NCI-H1417 (cell line): Measurements from ENCODE around the gene ZNF541.
A peak's percentile ranks its signal among the peaks of the same experiment; 100 is the strongest.

Source experiments
- DNase-seq, 3 experiments: peaks; one replicate each; lab custom pipeline; 2025; lab: John Stamatoyannopoulos, UW

Gene ZNF541

DNA sequence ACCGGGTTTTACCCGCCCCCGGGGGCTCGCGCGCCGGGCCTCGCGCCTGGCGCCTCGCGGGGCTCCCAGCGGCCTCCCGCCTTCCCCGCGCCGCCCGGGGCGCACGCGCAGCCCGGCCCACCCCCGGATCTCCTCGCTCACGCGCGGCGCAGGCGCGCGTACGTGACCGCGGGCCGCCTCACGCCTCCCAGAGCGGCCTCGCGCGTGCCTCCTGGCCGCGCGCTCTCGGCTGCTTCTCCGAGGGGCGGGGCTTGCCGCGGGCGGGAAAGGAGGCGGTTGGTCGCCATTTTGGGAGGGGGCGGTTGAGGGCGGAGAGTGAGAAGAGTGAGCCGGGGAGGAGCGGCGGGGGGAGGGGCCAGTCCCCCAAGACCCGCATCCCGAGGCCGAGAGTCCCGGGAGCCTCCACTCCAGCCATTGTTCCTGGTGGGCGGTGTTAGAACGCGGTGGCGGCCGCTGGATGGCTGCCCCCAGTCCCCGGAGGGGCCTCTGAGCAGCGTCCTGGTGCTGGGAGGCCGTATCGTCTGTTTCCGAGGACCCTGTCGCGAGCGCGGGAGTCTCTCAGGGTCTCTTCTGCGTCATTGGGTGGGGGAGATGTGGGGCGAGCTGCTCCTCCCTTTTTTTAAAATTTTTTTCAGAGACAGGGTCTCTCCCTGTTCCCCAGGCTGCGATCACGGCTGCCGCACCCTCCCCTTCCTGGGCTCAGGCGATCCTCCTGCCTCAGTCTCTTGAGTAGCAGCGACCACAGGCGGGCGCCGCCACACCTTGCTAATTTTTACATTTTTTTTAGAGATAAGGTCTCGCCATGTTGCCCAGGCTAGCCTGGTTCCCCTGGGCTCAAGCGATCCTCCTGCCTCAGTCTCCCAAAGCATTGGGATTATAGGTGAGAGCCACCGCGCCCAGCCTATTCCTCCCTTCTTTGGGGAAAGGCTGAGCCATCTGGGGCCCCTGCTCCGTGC lies at the start of gene ZNF541:
ZNF541 (minus strand) TSS at position 78 of the 956 bp plus-strand sequence. CDS start 17,292 bp downstream, outside the sequence.
- peak in 1 of 3 experiments; percentile 14 for DNase-seq

DNA sequence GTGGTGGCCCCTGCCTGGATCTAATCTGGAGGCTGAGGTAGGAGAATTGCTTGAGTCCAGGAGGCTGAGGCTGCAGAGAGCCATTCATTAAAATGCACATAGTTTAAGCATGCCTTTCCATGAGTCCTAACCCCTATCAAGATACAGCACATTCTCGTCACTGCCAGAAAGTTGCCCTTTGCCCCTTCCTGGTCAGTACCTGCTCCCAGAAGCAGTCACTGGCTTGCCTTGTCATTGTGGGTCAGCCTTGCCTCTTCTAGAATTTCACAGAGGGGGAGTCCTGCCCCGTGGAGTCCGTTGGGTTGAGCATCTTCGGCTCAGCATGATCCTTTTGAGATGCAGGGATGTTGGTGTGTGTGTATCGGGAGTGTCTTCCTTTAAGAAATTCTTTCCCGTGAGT lies 46.8 kb upstream of the ZNF541 start:
- no peak for DNase-seq

DNA sequence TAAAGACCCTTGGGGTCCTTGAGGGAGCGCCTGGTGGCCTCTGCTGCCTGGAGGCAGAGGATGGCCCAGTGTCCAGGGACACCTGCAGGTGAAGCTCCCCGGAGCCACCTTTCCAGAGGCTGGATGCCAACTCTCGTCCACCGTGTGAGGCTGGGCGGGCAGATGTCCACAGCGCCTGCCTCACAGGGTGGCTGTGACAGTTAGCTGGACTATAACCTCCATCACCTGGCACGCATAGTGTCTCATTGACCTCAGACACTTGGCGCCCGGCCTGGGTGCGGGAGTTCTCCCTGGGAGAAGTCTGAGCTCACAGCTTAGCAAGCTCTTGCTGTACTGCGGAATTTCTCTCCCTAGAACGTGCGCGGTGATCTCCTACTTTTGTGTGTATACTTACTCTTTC lies 45.8 kb upstream of the ZNF541 start:
- no peak for DNase-seq

DNA sequence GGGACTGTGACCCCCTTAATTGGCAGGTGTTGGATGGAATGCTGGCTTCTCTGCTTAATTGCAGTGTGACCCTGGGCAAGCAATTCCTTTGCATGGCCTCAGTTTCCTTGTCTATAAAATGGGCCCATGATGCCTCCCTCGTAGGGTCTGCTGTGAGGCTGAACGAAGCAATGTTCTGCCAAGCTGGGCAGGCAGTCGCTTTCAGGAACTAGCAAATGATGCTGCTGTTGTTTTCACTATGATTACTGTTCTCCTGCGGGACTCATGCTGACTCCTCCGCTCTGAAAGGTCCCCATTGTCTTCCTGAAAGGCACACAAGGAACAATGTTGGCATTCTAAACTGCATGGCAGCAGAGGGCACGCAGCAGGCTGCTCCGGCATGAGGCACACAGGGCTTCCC lies 42.8 kb upstream of the ZNF541 start:
- no peak for DNase-seq

DNA sequence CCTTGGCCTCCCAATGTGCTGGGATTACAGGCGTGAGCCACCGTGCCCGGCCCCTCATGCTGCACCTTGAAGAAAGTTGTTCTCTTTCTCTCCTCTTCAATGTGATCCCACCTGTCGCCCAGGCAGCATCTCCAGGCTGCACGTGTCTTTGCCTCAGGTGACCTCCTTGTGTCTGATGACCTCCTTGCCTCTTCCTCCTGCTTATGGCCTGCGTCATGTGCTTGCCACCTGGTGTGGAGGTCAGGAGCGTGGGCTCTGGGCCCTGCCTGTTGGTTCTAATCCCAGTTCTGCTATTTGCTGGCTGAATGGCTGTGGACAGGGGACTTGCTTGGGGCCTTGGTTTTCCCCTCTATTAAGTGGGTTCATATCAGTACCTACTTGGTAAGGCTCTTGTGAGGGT lies 42.3 kb upstream of the ZNF541 start:
- DNase-seq, result no peak

DNA sequence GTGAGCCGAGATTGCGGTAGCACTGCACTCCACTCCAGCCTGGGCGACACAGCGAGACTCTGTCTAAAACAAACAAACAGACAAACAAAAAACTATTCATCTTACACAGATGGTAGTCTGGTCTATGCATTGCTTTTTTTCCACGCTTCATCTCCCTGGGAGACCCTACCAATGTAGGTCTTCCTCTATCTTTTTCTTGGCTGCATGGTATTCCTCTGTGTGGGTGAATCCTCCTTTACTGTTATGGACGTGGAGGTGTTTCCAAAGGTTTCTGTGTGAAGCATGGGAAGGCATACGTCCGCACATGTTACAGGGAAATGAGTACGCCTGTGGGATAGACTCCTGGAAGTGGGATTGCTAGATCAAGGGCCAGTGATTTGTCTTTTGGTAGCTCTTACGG lies 41.6 kb upstream of the ZNF541 start:
- DNase-seq, result no peak

DNA sequence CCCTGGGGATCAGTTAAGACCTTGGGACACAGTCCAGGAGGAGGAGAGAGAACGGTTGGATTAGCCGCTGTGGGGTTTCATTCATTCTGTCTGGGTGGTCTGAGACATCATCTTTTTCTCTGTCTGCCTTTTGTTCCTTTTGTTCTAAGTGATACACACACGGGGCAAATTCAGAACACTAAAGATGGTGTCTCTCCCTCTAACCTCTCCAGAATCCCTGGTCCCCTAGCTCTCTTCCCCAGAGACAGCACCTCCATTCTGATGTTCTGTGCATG lies 41.0 kb upstream of the ZNF541 start:
- DNase-seq, result no peak

DNA sequence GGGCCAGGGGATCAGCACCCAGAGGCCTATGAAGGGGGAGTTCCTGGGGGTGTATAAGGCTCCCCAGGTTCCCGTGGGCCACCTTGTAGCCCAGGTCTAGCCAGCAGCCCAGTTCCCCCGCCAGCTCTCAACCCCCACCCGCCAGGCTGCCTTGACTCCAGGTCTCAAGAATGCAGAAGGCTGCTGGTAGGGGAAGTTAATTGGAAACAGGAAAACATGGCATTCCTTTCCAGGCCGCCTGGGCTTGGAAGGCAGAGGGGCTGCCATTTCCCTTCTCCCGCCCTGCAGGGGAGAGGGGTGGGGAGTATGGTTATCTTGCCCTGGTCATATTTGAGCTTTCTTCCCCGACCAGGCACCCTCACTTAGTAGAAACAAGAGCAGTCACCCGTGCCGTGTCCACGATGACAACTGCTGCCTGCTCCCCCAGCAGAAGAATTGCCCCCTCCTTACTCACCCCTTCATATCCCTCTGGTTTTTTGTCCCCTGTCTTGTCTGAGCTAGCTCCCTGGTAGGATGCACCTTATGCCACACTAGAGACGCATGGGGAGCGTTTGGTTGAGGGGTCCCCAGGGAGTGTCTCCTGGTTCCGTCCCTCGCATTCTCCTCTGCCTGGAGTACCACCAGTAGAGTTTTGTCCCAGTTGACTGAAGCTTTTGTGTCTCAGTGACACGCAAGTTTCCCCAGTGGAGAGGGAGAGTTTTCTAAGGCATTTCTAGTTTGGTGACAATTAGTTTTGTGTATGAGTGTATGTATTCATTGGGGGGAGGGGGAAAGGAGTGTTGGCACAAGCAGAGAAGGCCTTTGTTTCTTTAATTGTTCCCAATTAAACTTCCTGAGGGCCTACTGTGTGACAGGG lies 40.4 kb upstream of the ZNF541 start:
- no peak for DNase-seq

DNA sequence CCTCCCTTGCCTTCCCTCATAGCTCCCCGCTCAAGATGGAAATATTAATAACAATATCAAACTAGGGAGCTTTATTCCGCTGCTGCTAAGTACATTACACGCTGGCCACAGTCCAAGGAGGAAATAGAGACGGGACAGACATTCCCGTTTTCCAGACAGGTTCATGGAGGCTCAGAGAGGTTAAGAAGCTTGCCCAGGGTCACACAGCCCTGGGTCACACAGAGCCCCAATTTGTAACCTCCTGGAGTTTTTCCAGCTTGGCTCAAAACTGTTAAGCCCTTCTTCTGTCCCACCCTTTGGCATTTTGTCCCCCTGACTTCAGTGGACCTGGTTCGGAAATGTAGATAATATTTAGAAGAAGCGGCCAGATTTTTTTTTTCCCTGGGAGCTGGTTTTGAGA lies 38.0 kb upstream of the ZNF541 start:
- no peak for DNase-seq

GRCh38 chr19:47609906-47610894 lies 37.3 kb upstream of the ZNF541 start:
- peak in 2 of 3 experiments; percentile 38 to 54 for DNase-seq

DNA sequence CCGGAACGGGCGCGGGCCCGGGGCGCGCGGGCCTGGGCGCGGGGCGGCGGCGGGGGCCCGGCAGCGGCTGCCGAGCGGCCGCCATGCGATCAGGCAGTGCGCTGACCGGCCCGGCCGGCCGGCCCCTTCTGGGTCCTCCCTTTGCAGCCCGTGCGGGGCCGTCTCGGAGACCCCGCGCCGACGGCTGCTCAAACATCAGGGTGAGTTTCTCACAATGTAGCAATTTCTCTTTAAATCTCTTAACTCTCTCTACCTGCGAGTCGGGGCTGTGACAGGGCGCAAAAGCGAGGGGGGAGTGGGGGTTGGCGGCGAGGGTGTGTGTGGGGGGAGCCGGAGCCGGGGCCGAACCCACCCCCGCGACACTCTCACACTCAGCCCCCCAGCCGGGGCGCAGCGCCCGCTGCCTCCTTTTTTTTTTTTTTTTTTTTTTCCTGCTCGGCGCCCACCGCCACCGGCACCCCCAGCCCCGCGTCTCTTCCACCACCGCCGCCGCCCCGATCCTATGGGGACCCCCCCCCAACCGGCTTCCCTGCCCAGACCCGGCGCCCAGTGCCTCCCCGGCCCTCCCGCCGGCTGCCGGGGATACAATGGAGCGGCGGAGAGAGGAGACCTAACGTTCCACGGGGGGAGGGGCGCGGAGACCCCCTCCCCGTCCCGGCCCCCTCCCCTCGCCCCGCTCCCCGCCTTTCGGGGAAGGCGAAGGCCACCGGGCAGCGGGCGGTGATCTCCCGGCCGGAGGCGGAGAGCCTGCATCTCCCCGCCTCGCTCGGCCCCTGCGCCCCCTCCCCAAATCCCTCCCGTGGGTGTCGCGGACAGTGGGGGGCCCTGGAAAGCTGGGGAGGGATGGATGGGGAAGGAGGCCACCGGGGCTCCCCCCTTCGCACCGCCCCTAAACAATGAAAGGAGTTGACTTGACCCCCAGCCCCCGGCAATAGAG lies 36.3 kb upstream of the ZNF541 start, which contains the start of gene BICRA:
BICRA (plus strand) TSS at position 166 of the 937 bp plus-strand sequence. CDS start 64,441 bp downstream, outside the sequence.
- peak; percentile 82 to 86 (median 86) for DNase-seq

DNA sequence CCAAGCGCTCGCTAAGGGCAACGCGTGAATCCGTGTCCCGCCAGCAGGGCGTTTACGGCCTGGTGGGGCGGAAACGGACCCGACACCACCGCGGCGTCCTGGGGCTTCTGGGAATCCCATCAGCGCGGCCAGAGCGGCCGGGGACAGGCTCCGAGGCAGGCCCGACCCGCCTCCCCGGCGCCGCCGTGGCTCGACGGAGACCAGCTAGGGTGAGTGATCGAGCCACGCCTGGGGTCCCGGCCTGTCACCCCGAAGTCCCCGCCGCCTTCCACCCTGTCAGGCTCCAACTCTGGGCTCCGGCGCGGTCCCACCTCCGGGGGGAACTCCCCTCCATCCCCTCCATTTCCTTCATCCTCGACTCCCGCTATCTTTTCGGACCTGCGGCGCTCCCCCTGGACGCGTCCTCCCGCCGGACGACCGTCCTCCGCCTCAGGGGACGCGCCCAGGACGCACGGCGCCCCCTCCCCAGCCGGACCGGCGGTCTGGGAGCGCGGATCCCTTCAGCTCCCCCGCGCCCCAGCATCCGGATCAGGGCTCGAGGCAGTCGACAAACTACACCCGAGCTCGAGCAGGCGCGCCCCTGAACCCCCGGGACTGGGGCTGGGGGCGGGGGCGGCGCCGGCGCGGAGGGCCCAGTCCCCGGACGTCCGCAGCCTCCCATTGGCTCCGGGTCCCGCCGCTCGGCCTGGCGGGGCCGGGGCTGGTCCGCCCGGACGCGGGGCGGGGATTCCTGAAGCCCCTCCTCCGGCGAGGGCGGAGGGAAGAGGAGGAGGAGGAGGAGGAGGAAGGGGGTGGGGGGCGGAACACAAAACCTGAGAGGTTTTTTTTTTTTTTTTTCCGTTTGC lies 35.3 kb upstream of the ZNF541 start:
- peak; percentile 89 to 94 (median 94) for DNase-seq

- DNase-seq, result no peak
Measured at GRCh38 chr19:47607564-47608073, 34.7 kb upstream of the ZNF541 start.

DNA sequence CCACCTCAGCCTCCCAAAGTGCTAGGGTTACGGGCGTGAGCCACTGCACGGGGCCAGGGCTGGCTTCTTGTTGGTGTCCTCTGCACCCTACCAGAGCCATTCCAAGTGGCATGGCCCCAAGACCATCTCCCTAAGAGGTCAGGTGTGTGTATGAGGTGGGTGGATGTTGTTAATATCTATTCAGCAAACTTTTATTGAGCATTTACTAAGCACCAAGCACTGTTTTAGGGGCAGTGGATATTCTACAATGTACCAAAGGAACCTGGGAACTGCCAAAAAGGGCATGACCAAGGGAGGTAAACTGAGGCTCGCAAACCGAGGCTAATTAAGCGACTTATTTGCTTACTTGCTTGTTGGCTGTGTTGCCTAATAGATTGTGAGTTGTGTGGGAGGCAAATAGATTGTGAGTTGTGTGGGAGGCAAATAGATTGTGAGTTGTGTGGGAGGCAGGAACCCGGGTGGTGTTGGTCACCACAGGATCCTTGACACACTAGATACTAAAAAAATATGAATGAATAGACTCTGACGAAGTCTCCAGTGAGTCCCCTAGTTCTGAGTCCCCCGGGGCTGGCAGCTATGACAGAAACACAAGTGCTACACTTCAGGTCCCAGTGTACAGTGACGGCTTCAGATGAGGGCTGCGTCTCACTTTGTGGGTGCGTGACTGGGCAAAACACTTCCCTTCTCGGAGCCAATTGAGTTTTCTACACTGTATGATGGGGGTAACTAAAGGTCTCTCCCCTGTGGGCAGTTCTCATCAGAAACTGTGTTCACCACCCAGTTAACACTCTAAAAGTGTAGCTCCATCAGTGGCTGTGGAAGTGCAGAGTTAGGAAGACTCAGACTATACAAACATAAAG lies 31.0 kb upstream of the ZNF541 start:
- DNase-seq, result no peak

DNA sequence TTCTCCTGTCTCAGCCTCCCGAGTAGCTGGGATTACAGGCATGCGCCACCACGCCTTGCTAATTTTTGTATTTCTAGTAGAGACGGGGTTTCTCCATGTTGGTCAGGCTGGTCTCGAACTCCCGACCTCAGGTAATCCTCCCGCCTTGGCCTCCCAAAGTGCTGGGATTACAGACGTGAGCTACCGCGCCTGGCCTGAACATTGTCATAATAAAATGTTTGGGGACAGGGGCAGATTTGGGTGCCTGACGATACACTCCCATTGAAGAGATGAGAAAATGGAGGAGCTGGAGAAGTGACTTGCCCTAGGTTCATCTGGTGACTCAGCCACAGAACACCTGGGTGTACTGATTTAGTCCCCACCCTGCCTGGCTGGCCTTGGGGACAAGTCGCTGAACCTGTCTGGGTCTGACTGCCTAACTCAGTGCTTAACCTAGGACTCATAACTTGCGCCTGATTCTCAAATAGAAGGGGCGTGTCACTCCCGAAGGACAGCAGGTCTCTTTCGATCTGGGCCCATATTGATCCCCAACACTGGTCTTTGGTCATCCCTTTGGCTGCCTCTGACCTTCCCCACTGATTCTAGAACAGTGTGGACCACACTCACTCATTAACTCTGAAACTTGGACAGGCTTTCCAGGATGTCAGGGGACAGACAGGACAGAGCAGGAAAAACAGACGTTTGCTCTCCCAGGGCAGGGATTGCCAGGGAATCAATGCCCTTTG lies 28.4 kb upstream of the ZNF541 start:
- DNase-seq, result no peak

- DNase-seq, result peak; percentile 98 to 100 (median 99)
Measured at GRCh38 chr19:47600246-47601179, 27.6 kb upstream of the ZNF541 start.
